ENCODE measurements around the gene OCA2.
A peak's percentile ranks its signal among the peaks of the same experiment; 100 is the strongest.

Gene OCA2

DNA sequence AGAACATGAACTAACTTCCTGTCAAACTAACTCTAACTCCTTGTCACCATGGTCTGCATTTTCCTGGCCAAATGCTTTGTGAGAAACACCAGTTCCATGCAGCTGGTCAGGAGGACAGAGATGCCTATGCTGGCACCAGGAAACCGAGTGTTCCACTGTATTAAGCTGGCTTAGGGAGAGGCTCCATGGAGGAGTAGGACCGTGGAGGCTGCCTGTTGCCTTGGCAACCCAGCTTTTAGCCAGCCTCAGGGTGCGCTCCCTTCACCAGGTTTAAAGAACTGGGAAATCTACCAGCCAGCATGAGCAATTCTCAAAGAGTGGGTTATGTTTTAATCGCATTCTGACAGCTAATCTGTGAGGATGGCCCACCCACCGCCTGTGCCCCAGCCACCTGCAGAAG, 394.1 kb downstream of the OCA2 start:
- FAIRE-seq (peak; percentile 11), DNase-seq (ENCODE audit: insufficient read length, low spot score) (peak; percentile 38)
- TF ChIP-seq, protein P1, sequence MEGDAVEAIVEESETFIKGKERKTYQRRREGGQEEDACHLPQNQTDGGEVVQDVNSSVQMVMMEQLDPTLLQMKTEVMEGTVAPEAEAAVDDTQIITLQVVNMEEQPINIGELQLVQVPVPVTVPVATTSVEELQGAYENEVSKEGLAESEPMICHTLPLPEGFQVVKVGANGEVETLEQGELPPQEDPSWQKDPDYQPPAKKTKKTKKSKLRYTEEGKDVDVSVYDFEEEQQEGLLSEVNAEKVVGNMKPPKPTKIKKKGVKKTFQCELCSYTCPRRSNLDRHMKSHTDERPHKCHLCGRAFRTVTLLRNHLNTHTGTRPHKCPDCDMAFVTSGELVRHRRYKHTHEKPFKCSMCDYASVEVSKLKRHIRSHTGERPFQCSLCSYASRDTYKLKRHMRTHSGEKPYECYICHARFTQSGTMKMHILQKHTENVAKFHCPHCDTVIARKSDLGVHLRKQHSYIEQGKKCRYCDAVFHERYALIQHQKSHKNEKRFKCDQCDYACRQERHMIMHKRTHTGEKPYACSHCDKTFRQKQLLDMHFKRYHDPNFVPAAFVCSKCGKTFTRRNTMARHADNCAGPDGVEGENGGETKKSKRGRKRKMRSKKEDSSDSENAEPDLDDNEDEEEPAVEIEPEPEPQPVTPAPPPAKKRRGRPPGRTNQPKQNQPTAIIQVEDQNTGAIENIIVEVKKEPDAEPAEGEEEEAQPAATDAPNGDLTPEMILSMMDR (IDR thresholded peaks at IDR 0.05; ENCODE audit: insufficient read depth, missing control alignments) = no peak

Data from D721Med (cell line).